GM18507 (cell line): ENCODE data around the gene SF1.

Experiments used
- DNase-seq: peaks from one replicate; pipeline ENCODE4 v3.0.0; 2011; ENCODE audit warnings: low read depth; ENCODE audit not compliant: insufficient read length; ENCODE audit errors: extremely low spot score
- FAIRE-seq: peaks from 2 replicates; lab custom pipeline; 2011; peaks lifted over from hg19 to GRCh38; lab: Jason Lieb, UNC

The SF1 gene

DNA sequence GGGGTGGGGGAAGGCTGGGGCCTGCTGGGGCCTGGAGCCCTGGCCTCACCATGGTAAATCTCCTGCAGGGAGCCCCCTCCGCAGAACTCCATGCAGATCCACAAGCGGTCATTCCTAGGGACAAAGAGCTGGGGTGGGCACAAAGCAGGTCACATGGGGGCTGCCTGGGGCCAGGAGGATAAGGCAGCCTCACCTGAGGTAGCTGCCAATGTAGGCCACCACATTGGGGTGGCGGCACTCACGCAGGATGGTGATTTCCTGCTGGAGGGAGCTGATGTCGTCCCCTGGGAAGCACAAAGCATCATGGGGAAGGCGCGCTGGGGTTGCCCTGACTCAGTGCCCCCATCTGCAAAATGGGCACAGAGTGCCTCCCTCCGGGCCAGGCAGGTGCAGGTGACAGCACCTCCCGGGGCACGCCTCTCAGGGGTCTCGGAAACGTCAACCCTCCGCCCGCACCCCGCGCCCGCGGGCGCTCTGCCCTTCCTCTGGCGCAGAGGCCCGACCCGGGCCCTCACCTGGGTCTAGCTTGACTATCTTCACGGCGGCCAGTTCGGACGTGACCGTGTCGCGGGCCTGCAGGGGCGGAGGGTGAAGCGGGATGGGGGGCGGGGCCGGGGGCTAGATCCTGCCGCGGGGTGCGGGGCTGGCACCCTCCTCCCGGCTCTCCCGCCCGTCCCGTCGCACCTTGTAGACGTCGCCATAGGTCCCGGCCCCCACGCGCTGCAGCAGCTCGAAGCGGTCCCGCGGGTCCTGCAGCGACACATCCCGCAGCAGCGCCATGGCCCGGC lies 24.2 kb upstream of the SF1 start:
- FAIRE-seq (peak; percentile 72), DNase-seq (no peak)

DNA sequence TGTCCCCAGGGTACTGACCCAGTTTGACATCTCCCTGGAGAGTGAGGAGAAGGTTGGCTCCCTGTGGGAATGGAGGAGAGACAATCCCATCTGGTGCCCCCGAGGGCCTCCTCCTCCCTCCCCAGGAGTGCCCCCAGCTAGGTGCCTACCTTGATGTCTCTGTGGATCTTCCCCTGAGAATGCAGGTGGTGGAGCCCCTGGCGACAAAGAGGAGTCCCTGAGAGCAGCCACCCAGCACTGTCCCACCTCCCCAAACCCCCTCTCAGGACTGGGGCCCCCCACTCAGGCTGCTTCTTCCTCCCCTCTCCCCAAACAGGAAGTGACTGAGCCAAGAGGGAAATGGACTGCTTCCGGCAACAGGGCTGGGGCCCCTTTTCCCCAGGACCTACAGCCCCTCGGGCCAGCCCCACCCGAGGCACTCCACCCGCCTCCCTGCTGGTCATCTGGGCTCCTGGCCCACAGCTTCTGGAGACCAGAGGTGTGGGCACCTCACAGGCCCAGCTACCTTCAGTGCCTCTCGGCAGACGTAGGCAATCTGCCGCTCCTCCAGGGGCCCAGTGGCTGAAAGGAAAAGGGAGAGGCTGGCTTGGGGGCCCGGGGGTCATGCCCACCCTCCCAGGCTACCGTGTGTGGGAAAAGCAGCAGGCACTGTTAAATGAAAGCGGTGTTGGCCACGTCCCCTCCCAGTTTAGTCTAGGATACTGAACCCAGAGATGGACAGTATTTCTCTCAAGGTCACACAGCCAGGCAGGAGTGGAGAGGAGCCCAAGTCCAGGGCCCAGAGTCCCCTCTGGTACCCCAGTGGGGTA lies 23.4 kb upstream of the SF1 start:
- FAIRE-seq (no peak), DNase-seq (no peak)

DNA sequence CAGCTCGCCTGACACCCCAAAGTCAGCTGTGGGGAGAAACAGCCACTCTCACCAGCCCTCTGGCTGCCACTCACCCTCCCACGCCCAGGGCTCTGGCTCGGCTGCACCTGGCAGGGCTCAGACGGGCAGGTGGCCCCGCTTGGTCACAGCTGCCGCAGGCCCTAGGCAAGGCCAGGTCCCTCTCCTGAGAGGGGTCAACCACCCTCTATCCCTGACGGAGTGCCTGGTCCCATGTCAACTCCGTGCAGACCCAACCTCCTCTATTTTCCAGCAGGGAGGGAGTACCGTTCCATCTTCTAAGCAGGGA lies 22.8 kb upstream of the SF1 start:
- no peak for FAIRE-seq

DNA sequence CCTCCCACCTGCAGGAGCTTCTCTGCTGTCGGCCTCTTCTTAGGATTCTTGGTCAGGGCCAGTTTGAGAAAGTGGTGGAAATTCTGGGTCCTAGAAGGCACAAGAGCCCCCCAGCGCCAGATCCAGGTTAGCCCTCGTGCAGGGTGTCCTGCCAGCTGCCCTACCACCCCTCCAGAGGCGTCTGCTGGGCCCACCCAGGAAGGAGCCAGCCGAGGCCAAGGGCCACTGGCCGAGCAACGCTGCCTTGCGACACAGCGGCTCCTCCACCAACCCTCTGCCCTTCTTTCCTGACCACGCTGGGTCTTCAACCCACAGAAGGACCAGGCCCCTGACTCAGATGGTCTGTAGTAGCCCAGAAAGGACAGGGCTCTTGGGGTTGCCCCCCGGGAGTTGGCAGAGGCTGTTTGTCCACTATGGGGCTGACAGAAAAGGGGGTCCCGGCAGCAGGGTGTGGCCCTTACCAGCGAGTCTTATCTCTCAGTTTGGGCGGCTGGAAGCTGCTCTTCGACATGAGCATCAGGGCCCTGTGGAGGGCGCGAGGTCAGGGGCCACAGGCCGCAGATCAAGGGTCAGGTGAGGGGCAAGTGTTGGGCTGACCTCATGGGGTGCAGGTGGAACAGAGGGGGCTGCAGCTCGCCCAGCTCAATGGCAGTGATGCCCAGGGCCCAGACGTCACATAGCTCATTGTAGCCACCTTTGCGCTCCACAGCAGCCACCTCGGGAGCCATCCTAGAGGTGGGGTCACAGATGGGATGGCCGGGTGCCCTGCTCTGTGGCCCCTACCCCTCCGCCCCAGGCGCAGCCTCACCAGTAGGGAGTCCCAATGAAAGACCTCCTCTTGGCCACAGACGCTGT lies 22.2 kb upstream of the SF1 start:
- DNase-seq (no peak), FAIRE-seq (no peak)

More for the DNA sequence above, 22.8 kb upstream of the SF1 start:
- DNase-seq, result no peak

- no peak for DNase-seq
- peak; percentile 78 for FAIRE-seq
Observed at GRCh38 chr11:64799623-64800302, 21.4 kb upstream of the SF1 start.

DNA sequence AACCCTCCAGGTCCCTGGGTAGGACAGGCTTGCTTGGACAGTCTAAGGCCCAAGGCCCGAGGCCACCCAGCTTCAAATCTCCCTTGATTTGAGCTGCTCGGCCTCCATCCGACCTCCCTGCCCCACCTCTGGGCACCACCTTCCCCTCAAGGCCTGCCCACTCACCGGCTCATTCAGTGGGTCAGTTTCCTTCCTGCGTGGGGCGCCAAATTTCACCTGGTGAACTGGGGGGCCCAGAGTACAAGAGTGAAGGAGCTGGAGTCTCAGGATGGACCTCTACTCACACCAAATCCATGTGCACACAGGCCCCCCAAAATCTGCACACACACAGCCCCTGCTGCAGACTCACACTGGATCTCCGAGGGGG lies 20.9 kb upstream of the SF1 start:
- FAIRE-seq (no peak), DNase-seq (no peak)

- FAIRE-seq (no peak), DNase-seq (no peak)
Observed at GRCh38 chr11:64796757-64797541, 18.6 kb upstream of the SF1 start.

DNA sequence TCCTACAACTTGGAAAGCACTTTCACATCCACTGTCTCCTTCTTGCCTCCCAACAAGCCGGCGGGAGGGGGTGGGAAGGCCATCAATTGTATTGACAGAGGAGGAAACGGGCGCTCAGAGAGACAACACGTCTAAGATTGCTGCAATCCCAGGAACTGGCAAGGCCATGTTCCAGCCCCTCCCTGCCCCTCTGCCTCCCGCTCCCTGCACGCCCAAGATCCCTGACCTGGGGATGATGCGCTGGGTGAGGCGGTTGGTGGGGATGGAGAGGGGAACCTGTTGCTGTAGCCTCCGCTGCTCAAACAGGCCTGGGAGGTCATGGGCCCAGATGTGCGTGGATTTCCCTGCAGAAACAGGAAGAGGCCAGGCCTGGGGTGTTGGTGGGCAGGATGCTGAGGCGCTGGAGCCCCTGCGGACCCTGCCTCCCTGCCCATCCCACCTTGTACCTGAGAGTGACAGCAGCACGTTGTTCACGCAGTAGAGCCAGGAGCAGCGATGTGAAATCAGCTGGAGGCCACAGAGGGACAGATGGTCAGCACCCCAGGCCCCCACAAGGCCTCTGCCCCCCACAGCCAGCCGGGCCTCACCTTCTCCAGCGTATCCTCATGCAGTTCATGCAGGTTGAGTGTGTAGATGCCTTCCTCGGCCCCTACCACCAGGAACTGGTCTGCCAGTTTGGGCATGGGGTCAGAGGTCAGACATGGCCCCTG lies 17.9 kb upstream of the SF1 start:
- no peak for FAIRE-seq
- DNase-seq, result no peak

DNA sequence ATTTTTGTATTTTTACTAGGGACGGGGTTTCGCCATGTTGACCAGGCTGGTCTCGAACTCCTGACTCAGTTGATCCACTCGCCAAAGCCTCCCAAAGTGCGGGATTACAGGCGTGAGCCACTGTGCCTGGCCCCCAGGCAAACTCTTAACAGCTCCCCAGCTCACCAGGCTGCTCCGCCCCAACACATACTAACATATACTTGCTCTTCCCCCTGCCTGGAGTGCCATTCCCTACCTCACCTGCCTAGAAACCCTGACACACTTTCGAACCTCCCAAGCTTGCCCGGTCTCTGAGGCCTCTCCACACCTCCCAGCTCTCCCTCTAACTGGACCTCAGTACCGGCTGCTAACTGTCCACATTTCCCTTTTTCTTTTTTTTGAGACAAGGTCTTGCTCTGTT lies 16.2 kb upstream of the SF1 start:
- FAIRE-seq (no peak), DNase-seq (no peak)

DNA sequence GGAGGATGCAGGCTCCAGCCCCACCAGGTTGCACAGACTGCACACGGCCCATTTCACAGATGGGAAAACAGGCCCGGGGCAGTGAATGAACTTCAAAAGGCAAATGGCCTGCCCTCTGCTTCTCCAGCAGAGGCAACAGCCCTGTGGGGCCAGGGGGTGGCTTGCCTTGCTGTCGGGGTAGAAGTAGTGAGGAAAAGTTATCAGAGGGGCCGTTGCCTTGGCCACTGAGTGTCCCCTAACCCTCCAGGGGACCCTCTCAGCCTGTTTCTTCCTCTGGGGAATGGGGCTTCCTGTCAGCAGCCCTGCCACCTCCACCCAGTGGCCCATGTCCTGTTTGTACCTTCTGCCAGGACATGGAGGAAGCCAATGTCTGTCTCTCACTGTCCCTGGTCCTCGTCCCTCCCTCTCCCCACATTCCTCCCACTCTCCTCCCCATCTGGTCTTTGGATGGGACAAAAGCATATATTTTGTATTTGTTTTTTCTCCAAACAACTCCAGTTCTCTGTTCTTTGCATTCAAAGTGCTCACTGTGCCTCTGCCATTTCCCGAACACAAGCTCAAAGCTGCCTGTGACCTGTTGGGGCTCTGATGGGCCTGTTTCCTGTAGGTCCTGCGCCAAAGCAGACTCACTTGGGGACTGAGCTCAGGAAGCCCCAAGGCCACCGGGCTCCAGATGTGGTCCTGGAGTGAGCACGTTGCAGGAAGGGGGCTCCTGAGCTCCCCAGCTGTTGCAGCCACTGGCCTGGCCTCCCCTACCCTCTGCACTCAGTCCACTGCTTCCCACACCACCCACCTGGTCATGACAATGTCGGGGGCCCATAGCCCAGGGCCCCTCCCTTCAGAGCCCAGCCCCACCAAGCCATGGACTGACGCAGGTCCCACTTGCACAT lies 15.2 kb upstream of the SF1 start:
- no peak for DNase-seq
- no peak for FAIRE-seq

GRCh38 chr11:64792482-64792881 lies 14.1 kb upstream of the SF1 start:
- FAIRE-seq (no peak), DNase-seq (no peak)

- FAIRE-seq (no peak), DNase-seq (no peak)
Observed at GRCh38 chr11:64791781-64792291, 13.5 kb upstream of the SF1 start.

DNA sequence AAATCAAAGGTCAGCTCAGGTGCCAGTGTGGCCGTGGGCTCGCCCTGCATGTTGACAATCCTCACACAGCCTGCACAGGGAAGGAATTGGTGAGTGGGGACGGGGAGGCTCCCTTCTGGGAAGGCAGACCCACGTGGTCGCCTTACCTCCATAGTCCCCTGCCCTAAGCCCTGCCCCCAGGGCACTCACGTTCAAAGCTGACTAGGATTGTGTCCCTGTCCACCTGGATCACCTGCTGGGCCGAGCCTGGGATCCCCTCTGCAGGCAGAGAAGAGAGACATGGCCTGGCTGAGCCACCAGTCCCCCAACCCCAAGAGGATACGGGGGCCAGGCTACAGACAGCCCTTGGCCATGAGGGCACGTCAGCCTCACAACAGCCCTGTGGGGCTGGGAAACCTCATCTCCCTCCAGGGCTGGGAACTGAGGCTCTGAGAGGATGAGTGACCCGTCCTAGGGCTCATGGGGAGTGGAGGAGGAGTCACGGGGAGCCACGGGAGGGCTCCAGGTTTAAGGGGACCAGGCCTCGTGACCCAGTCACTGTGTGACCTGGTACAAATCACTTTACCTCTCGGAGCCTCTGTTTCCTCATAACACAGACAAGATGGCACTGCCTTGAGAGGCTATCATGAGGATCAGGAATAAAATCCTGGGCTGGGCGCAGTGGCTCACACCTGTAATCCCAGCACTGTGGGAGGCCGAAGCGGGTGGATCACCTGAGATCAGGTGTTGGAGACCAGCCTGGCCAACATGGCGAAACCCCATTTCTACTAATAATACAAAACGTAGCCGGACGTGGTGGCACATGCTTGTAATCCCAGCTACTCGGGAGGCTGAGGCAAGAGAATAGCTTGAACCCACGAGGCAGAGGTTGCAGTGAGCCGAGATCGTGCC lies 12.1 kb upstream of the SF1 start:
- no peak for FAIRE-seq
- DNase-seq, result no peak

DNA sequence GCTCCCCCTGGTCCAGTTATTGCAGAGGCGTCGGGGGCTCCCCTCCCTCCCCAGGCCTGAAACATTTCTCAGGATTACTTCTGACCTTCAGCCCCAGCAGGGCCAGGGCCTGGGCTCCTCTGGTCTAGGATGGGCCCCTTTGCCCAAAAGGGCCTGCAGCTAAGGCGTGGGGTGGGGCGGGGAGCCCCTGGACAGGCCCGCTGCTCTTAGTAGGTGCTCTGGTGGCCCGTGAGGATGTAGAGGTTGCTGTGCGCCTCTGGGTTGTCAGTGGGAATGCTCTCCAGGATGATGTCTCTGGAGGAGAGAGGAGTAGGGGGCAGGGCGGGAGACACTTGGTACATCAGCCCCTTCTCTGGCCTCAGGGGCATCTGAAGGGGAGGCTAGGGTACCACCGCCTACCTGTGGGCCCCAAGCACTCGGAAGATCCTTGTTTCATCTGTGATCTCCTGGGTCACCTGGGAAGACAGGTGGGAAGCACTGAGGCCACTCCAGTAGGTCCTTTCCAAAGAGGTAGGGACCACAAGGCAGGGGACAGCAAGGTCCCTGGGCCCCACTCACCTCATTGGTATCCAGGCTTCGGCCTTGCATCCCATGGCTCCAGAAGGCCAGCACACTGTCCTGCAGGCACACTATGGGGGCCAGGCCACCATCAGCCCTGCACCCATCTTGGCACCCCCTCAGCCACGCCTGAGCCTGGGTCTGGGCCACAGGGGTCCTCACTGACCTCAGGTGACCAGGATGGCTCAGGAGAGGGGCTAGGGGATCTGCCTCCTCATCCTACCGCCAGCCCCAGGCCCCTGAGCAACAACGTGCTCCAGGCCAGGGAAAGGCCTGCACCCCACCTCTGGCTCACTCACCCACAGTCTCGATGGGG lies 11.2 kb upstream of the SF1 start:
- FAIRE-seq, result no peak

More for the DNA sequence above, 11.2 kb upstream of the SF1 start:
- no peak for DNase-seq
